ENCODE measurements around the gene BIRC6. TPM values are rescaled to one million over a fixed set of nuclear protein-coding genes. Genes with fewer than 3 reads are reported as not detected.

Gene BIRC6
- total RNA-seq, 1 experiment from 2014 or later, result 79.0 TPM

DNA sequence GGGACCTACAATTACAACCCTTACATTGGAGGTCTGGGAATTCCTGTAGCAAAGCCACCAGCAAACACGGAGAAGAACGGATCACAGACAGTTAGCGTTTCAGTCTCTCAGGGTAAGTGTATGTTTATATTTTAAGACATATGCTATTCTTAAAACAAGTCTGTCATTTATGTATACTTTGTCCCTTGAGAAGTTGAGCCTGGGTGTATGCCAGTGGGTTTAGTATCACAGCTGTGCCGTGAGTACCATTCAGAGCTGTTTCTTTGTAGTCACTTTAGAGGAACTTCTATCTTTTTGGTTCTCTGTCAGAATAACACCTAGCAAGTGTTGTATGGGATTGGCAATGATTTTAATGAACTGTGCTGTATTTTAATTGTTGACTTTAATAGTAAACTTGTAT lies 125.6 kb downstream of the BIRC6 start:
- H3K4me2 ChIP-seq, result no peak overlapping the region
- BruUV-seq (replicated peaks), result no TSS peak
- H3K4me3 ChIP-seq, result no peak overlapping the region
- no peaks in the 10 kb centered on the region for H3K9me3 ChIP-seq (ENCODE audit: insufficient read depth, low read depth)
- peaks cover 10% of the 10 kb centered on the region for H4K20me1 ChIP-seq (ENCODE audit: insufficient read depth)
- H3K27ac ChIP-seq, result no peak overlapping the region
- TF ChIP-seq, protein P1, sequence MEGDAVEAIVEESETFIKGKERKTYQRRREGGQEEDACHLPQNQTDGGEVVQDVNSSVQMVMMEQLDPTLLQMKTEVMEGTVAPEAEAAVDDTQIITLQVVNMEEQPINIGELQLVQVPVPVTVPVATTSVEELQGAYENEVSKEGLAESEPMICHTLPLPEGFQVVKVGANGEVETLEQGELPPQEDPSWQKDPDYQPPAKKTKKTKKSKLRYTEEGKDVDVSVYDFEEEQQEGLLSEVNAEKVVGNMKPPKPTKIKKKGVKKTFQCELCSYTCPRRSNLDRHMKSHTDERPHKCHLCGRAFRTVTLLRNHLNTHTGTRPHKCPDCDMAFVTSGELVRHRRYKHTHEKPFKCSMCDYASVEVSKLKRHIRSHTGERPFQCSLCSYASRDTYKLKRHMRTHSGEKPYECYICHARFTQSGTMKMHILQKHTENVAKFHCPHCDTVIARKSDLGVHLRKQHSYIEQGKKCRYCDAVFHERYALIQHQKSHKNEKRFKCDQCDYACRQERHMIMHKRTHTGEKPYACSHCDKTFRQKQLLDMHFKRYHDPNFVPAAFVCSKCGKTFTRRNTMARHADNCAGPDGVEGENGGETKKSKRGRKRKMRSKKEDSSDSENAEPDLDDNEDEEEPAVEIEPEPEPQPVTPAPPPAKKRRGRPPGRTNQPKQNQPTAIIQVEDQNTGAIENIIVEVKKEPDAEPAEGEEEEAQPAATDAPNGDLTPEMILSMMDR (conservative IDR thresholded peaks at IDR 0.05), result no peak
- no peak for TF ChIP-seq EZH2 (IDR thresholded peaks at IDR 0.05; ENCODE audit: low read depth)
- ChIA-PET POLR2A (ENCODE audit: unreplicated experiment) (no interaction called here), CTCF (no interaction called here)
- H3K79me2 ChIP-seq (ENCODE audit: low read depth), result no peaks in the 10 kb centered on the region
- no peak overlapping the region for H2AFZ ChIP-seq
- peaks cover 9% of the 10 kb centered on the region; the same call in 1 of the 2 replicates for H3K4me1 ChIP-seq (replicated peaks; ENCODE audit: insufficient read depth)
- peaks cover 42% of the 10 kb centered on the region for H3K36me3 ChIP-seq (ENCODE audit: low read depth)
- H3F3A ChIP-seq (ENCODE audit: insufficient read depth, low read depth), result peaks cover 40% of the 10 kb centered on the region
- no peaks in the 10 kb centered on the region for H3K9me2 ChIP-seq (ENCODE audit: insufficient read depth)
- intact Hi-C loops (cut with micrococcal nuclease; ENCODE audit: unreplicated experiment), result no loop called here
- H3K27me3 ChIP-seq (ENCODE audit: insufficient read depth, low read depth), result no peaks in the 10 kb centered on the region
- DNase-seq, result no peak

DNA sequence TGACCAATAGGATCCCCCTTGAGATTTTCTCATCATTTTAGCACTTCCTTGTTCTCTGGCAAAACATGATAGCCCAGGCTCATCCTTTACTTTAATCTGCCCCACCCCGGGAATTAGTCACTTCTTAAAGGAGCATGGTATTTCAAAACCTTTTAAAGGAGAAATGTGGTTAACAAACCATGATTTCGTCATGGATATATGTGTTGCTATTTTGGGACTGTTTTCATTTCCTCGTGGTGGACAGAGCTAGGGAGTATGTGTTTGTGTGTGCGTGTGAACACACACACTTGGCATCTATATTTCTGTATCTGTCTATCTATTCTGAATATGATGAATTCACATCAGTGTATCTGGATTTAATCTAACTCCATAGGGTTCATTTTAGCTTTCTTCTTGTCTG lies 128.1 kb downstream of the BIRC6 start:
- 0 out of 2 replicates have a peak overlapping the region, but pooled peaks have one; percentile 11 for H3K27ac ChIP-seq
- H3K27me3 ChIP-seq (ENCODE audit: insufficient read depth, low read depth), result no peaks in the 10 kb centered on the region
- H4K20me1 ChIP-seq (ENCODE audit: insufficient read depth), result peaks cover 10% of the 10 kb centered on the region
- H3F3A ChIP-seq (ENCODE audit: insufficient read depth, low read depth), result peaks cover 33% of the 10 kb centered on the region
- BruUV-seq (replicated peaks), result no TSS peak
- CTCF ChIA-PET, result no interaction called here
- H2AFZ ChIP-seq, result no peak overlapping the region
- no peaks in the 10 kb centered on the region for H3K9me3 ChIP-seq (ENCODE audit: insufficient read depth, low read depth)
- TF ChIP-seq, protein P1 (conservative IDR thresholded peaks at IDR 0.05), result no peak
- TF ChIP-seq EZH2 (IDR thresholded peaks at IDR 0.05; ENCODE audit: low read depth), result no peak
- no peak overlapping the region for H3K4me3 ChIP-seq
- no peak overlapping the region for H3K4me2 ChIP-seq
- intact Hi-C loops (cut with micrococcal nuclease; ENCODE audit: unreplicated experiment), result no loop called here
- peaks cover 9% of the 10 kb centered on the region; the same call in 1 of the 2 replicates for H3K4me1 ChIP-seq (replicated peaks; ENCODE audit: insufficient read depth)
- peaks cover 43% of the 10 kb centered on the region for H3K36me3 ChIP-seq (ENCODE audit: low read depth)
- DNase-seq, result peak in 1 of 2 experiments; percentile 72
- H3K79me2 ChIP-seq (ENCODE audit: low read depth), result no peaks in the 10 kb centered on the region
- no peaks in the 10 kb centered on the region for H3K9me2 ChIP-seq (ENCODE audit: insufficient read depth)
- POLR2A ChIA-PET (ENCODE audit: unreplicated experiment), result no interaction called here

GRCh38 chr2:32485399-32485798 lies 128.6 kb downstream of the BIRC6 start:
- no TSS peak for BruUV-seq (replicated peaks)
- Histone ChIP-seq H3K4me2 (no peak overlapping the region), H3K36me3 (ENCODE audit: low read depth) (peaks cover 39% of the 10 kb centered on the region), H2AFZ (no peak overlapping the region), H3K79me2 (ENCODE audit: low read depth) (no peaks in the 10 kb centered on the region), H4K20me1 (ENCODE audit: insufficient read depth) (peaks cover 10% of the 10 kb centered on the region), H3K27me3 (ENCODE audit: insufficient read depth, low read depth) (no peaks in the 10 kb centered on the region), H3K9me3 (ENCODE audit: insufficient read depth, low read depth) (no peaks in the 10 kb centered on the region), H3K4me3 (no peak overlapping the region), H3F3A (ENCODE audit: insufficient read depth, low read depth) (peaks cover 30% of the 10 kb centered on the region), H3K27ac (0 out of 2 replicates have a peak overlapping the region, but pooled peaks have one; percentile 11), H3K9me2 (ENCODE audit: insufficient read depth) (no peaks in the 10 kb centered on the region), H3K4me1 (replicated peaks; ENCODE audit: insufficient read depth) (peaks cover 9% of the 10 kb centered on the region; the same call in 1 of the 2 replicates)
- ChIA-PET CTCF (no interaction called here), POLR2A (ENCODE audit: unreplicated experiment) (no interaction called here)
- intact Hi-C loops (cut with micrococcal nuclease; ENCODE audit: unreplicated experiment), result no loop called here
- DNase-seq, result no peak
- TF ChIP-seq, protein P1 (conservative IDR thresholded peaks at IDR 0.05), result no peak
- TF ChIP-seq EZH2 (IDR thresholded peaks at IDR 0.05; ENCODE audit: low read depth), result no peak

Measured in PC-9 (cell line).